Thymus (tissue), 11 donors: ENCODE data around the gene PLXNC1. TPM values are rescaled to one million over a fixed set of nuclear protein-coding genes. Genes with fewer than 3 reads are reported as not detected.

Experiments
- DNase-seq, 9 donors: peaks; one replicate each; pipeline ENCODE4 v3.0.0-alpha.2; 2013; ENCODE audit warnings: low spot score in 9 of 9, low read depth in 6 of 9, missing footprints in 1 of 9
- H3K27ac ChIP-seq, 2 donors: one replicate each; pipeline ENCODE4 v1.5.1; 2013; ENCODE audit warnings: control low read depth in 1 of 2, low read depth in 1 of 2, low read length in 1 of 2, mild to moderate bottlenecking in 1 of 2, moderate library complexity in 1 of 2
- H3K27me3 ChIP-seq, 2 donors: one replicate each; pipeline ENCODE4 v1.5.1; 2013; ENCODE audit warnings: low read length in 1 of 2; ENCODE audit not compliant: control insufficient read depth in 2 of 2, insufficient read depth in 1 of 2
- H3K36me3 ChIP-seq, 2 donors: one replicate each; pipeline ENCODE4 v1.5.1; 2013; ENCODE audit warnings: low read length in 1 of 2, mild to moderate bottlenecking in 1 of 2, moderate library complexity in 1 of 2; ENCODE audit not compliant: control insufficient read depth in 2 of 2, insufficient read depth in 2 of 2
- H3K4me1 ChIP-seq, 2 donors: one replicate each; pipeline ENCODE4 v1.5.1; 2013; ENCODE audit warnings: low read length in 2 of 2; ENCODE audit not compliant: control insufficient read depth in 2 of 2, insufficient read depth in 2 of 2
- H3K4me3 ChIP-seq, 2 donors: one replicate each; pipeline ENCODE4 v1.5.1; 2013; ENCODE audit warnings: low read length in 2 of 2, control low read depth in 1 of 2, mild to moderate bottlenecking in 1 of 2
- H3K9me3 ChIP-seq, 2 donors: one replicate each; pipeline ENCODE4 v1.5.1; 2013; ENCODE audit warnings: low read length in 1 of 2, mild to moderate bottlenecking in 1 of 2; ENCODE audit not compliant: control insufficient read depth in 2 of 2, insufficient read depth in 1 of 2
- WGBS: extraction: QIAGEN DNeasy Blood & Tissue Kit; methylation state at CpG from one replicate; pipeline ENCODE4 v1.1.7; 2013; 5-methylcytosine and 5-hydroxymethylcytosine counted together
- polyA plus RNA-seq: library from polyadenylated mRNA; stranded (reverse); fragments of 200-250 nt; gene quantifications from one replicate; pipeline ENCODE4 v1.2.3, GENCODE V29; 2013
- total RNA-seq: library from RNA; stranded (reverse); fragments of 120-200 nt; gene quantifications from one replicate; pipeline ENCODE4 v1.2.4, GENCODE V29; 2013
- donor health status: healthy.

The PLXNC1 gene
- total and polyA plus RNA-seq, 2 donors = 3.7 to 11.0 TPM

DNA sequence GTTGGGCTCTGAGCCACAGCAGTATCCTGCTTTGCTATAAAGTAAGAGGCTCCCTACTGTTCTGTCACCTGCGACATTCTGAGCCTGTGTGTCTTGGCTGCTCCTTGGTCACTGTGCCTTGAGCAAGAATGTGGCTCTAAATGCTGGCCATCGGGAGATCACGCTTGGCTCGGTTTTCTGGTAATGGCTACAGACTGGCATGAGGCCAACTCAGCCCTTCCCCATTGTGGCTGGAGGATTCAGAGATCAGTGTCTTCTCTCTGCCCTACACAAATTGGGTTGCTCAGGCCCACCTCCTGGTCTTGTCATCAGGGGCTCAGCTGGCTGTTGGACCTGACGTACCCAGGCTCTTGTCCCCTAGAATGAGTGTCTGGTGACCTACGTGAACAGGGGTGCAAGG is 94.5 kb downstream of the PLXNC1 start:
- Histone ChIP-seq H3K36me3 (no peaks in the 10 kb centered on the region), H3K9me3 (no peaks in the 10 kb centered on the region), H3K27ac (no peak overlapping the region), H3K27me3 (no peaks in the 10 kb centered on the region), H3K4me1 (peaks cover 11 to 21% of the 10 kb centered on the region in 2 donors), H3K4me3 (no peak overlapping the region)
- 97% methylated on average over 6 of the region's 6 CpGs for WGBS
- no peak for DNase-seq

DNA sequence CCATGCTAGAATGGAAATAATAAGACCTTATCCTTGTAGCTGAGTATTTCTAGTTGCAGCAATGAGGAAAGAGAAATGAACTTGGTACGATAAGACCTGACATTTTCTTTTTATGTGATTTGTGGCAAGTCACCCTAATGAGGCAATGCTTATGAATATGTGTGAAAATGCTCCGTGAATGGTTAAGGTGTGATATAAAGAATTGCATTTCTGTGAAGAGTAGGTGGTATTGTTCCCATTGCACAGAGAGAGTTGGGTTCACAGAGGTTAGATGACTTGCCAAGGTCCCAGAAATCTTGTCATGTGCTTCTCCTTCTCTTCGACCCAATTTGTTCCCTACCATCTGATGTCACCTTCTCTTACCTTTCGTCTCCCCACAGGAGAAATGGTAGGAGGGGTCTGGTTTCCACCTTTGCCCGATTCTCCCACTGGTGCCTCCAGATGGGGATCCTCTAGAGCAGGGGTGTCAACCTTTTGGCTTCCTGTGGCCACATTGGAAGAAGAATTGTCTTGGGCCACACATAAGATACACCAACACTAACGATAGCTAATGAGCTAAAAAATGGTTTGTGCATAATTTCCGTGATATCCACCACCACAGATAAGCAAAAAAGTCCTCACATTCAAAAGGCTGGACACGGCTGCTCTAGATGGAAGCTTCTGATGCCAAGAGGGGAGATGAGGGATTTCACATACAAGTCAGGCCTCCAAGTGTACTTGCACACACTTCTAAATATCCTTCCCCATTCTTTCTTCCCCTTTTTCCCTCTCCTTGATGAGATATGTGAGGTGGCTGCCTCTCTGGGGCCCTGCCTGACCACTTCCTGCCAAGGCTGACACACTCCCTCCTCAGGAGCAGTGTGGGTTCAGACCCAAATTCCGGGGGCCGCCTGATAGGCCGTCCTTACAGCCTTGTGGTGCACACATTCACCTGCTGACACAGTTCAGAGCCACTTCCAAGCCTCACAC is 96.1 kb downstream of the PLXNC1 start:
- Histone ChIP-seq H3K9me3 (no peaks in the 10 kb centered on the region), H3K4me3 (no peak overlapping the region), H3K27me3 (no peaks in the 10 kb centered on the region), H3K36me3 (no peaks in the 10 kb centered on the region), H3K27ac (no peak overlapping the region), H3K4me1 (peaks cover 11 to 21% of the 10 kb centered on the region in 2 donors)
- DNase-seq = peak in 5 of 9 donors; percentile 21 to 66 (median 25)
- WGBS = 43% methylated on average over 11 of the region's 11 CpGs

GRCh38 chr12:94245631-94246383 is 97.4 kb downstream of the PLXNC1 start:
- Histone ChIP-seq H3K36me3 (no peaks in the 10 kb centered on the region), H3K4me1 (peaks cover 11 to 21% of the 10 kb centered on the region in 2 donors), H3K4me3 (no peak overlapping the region), H3K9me3 (no peaks in the 10 kb centered on the region), H3K27ac (no peak overlapping the region), H3K27me3 (no peaks in the 10 kb centered on the region)
- DNase-seq = no peak
- WGBS = 63% methylated on average over 12 of the region's 12 CpGs

GRCh38 chr12:94247246-94247645 is 98.9 kb downstream of the PLXNC1 start:
- no peak overlapping the region for H3K4me3 ChIP-seq
- peaks cover 11 to 21% of the 10 kb centered on the region in 2 donors for H3K4me1 ChIP-seq
- no peaks in the 10 kb centered on the region for H3K27me3 ChIP-seq
- WGBS = 87% methylated on average over 2 of the region's 2 CpGs
- no peaks in the 10 kb centered on the region for H3K9me3 ChIP-seq
- no peaks in the 10 kb centered on the region for H3K36me3 ChIP-seq
- no peak for DNase-seq
- H3K27ac ChIP-seq = no peak overlapping the region

DNA sequence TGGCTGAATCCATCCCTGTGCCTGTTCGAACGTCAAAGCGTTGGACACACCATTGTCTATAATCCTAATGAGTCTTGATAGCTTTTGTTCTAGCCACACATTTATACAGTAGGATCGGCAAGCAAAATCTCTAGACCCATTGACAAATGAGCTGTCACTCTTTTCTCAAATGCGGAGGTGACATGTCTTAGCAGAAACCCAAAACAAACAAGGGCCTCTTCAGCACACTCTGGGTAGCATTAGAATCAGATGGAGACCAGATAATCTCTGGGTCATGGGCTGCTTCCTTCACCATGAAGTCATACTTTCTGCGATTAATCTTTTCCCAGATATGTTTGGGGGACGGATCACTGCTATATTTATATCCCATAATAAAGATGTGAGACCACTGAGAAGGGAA is 100.2 kb downstream of the PLXNC1 start:
- no peaks in the 10 kb centered on the region for H3K27me3 ChIP-seq
- no peak for DNase-seq
- 96% methylated on average over 7 of the region's 7 CpGs for WGBS
- no peaks in the 10 kb centered on the region for H3K9me3 ChIP-seq
- H3K27ac ChIP-seq = no peak overlapping the region
- H3K4me1 ChIP-seq = peaks cover 11 to 21% of the 10 kb centered on the region in 2 donors
- H3K4me3 ChIP-seq = no peak overlapping the region
- no peaks in the 10 kb centered on the region for H3K36me3 ChIP-seq

GRCh38 chr12:94250130-94250529 is 101.8 kb downstream of the PLXNC1 start:
- 99% methylated on average over 4 of the region's 4 CpGs for WGBS

DNA sequence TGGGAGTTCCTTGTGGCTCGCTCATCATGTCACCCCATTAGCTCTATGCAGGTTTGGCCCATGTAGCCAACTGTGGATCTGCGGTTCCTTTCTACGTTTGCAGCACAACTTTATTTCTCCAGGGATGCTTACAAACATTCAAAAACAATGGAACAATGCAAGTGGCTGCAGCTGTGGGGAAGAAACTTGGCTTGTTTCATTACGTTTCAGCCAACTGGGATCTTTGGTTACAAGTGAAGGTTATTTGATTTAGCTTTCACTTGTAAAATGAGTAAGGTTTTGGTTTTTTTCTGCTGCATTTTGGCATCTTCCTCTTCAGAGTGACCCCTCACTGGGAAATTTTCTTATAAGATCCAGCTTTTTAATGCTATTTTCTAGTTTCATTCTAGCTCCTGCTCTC is 105.9 kb downstream of the PLXNC1 start:
- H3K27me3 ChIP-seq = no peaks in the 10 kb centered on the region
- no peak overlapping the region for H3K4me3 ChIP-seq
- WGBS = 91% methylated on average over 4 of the region's 4 CpGs
- H3K4me1 ChIP-seq = no peaks in the 10 kb centered on the region
- H3K36me3 ChIP-seq = no peaks in the 10 kb centered on the region
- no peak for DNase-seq
- no peak overlapping the region for H3K27ac ChIP-seq
- no peaks in the 10 kb centered on the region for H3K9me3 ChIP-seq

More at GRCh38 chr12:94250130-94250529, 101.8 kb downstream of the PLXNC1 start:
- H3K9me3 ChIP-seq = no peaks in the 10 kb centered on the region
- H3K27me3 ChIP-seq = no peaks in the 10 kb centered on the region
- peaks cover 2 to 12% of the 10 kb centered on the region in 2 donors for H3K4me1 ChIP-seq
- no peak overlapping the region for H3K4me3 ChIP-seq
- no peak overlapping the region for H3K27ac ChIP-seq
- no peak for DNase-seq
- H3K36me3 ChIP-seq = no peaks in the 10 kb centered on the region

DNA sequence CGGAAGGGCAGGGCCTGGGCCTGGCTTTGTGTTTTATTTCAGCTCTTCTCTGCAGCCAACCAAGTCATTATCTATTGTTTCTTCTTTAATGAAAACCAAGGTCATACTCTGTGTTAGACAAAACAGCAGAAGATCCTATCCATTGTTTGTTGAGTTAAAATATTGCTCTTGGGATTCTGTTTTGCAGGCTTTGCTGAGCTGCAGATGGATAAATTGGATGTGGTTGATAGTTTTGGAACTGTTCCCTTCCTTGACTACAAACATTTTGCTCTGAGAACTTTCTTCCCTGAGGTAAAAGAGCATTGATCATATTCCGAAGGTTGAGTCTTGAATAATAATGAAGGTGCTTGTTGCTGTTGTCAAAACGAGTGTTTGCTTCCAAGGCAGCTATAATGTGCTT is 106.6 kb downstream of the PLXNC1 start:
- H3K4me3 ChIP-seq = no peak overlapping the region
- no peaks in the 10 kb centered on the region for H3K36me3 ChIP-seq
- DNase-seq = no peak
- no peaks in the 10 kb centered on the region for H3K9me3 ChIP-seq
- no peaks in the 10 kb centered on the region for H3K4me1 ChIP-seq
- H3K27ac ChIP-seq = no peak overlapping the region
- WGBS = 96% methylated on average over 3 of the region's 3 CpGs
- H3K27me3 ChIP-seq = no peaks in the 10 kb centered on the region

DNA sequence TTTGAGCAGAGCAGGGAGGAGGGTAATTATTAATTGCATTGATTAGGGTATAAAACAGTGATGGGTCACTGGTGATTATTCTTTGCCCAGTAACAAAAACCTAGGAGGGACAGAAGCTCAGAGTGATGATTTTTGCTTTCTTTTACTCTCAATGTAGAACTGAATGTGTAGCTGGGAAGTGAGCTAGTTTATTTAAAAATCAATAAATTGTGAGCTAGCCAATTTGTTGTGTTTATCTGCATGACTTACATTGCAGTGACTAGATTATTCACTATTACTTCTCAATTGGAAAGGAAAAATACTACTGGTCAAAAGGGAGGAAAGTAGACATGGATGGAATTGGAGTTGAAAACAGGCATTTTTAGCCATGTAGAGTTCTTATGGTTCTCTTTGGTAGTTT is 107.1 kb downstream of the PLXNC1 start:
- no peak overlapping the region for H3K4me3 ChIP-seq
- no peaks in the 10 kb centered on the region for H3K9me3 ChIP-seq
- H3K36me3 ChIP-seq = no peaks in the 10 kb centered on the region
- H3K27me3 ChIP-seq = no peaks in the 10 kb centered on the region
- no peak overlapping the region for H3K27ac ChIP-seq
- DNase-seq = no peak
- H3K4me1 ChIP-seq = no peaks in the 10 kb centered on the region
